GM12892 (cell line): ENCODE measurements around the gene FZR1.

Experiments
- POLR2A ChIP-seq: IDR thresholded peaks from 2 replicates; pipeline ENCODE4 v1.6.1; 2011; ENCODE audit warnings: low read depth, low read length, control low read depth
- POLR2AphosphoS5 ChIP-seq: IDR thresholded peaks from 2 replicates; pipeline ENCODE4 v1.6.1; 2011; ENCODE audit warnings: low read depth, low read length, control low read depth
- TAF1 ChIP-seq: IDR thresholded peaks from 2 replicates; pipeline ENCODE4 v1.6.1; 2011; ENCODE audit warnings: low read depth, mild to moderate bottlenecking, control low read depth, low read length, borderline replicate concordance

DNA sequence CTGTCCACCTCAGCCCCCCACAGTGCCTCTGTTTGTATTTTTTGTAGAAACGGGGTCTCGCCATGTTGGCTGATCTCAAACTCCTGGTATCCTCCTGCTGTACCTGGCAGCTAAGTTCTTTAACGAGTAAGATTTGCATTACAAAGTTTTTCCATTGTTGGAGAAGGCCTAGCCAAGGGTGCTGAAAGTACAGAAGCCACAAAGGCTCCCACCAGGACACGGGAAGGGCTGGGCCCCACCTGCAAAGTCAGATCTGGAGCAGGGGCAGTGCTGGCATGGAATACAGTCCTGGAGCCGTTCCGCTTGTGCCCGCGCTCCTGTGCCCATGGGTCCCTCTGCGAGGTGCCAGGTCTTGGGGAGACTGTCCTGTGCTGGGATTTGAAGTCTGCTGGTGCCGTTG, 12.1 kb downstream of the FZR1 start:
- TF ChIP-seq POLR2A (no peak), POLR2AphosphoS5 (no peak), TAF1 (no peak)
